ENCODE data around the gene GJA3.

GJA3 gene

DNA sequence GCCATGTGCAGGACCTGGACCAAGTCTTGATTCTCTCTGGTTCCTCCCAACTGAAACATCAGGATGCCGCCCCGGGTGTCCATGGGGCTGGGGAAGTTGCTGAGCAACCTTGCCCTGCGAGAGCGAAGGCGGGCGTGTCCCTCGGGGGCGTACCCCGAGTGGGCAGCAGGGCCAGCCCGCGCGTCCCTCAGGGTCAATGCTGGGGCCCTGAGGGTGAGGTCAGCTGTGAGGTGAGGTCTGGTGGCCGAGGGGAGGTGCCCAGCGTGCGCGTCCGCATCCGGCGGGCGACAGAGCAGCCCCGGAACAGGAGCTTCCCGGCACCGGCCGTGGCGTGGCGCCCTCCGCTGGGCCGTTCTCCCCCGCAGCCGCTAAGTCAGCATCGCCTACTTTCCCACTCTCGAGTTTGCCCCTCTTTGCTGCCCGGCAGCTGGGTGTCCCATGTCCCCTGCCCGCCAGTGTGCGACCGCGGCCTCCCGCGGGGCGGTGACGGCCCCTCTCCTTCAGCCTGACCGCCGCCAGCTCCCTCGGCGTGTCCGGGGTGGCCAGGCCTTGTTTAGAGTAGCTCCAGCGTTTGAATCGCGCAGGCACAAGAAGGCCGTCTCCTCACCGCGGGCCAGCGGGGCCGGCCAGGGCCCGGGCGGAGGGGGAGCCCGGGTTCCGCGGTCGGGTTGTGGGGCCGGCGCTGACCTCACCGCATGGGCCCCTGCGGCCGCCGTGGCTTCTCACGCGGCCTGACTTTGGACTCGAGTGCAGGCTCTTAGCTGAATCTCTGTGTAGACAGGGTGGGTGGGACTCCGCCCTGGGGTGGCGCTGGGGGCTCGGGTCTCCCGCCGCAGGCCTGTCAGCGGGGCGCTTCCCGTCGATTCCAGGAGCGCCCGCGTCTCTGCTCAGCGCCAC lies 33.0 kb downstream of the GJA3 start:
- DNase-seq, result peak in 5 of 6 experiments; percentile 5 to 28 (median 20)

DNA sequence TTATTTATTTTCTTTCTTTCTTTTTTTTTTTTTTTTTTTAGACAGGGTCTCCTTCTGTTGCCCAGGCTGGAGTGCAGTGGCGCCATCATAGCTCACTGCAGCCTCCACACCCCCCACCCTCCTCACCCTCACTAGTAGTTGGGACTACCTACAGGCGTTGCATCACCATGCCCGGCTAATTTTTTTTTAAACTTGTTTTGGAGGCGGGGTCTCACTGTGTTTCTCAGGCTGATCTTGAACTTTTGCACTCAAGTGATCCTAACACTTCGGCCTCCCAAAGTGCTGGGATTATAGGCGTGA lies 33.6 kb downstream of the GJA3 start:
- no peak for DNase-seq

DNA sequence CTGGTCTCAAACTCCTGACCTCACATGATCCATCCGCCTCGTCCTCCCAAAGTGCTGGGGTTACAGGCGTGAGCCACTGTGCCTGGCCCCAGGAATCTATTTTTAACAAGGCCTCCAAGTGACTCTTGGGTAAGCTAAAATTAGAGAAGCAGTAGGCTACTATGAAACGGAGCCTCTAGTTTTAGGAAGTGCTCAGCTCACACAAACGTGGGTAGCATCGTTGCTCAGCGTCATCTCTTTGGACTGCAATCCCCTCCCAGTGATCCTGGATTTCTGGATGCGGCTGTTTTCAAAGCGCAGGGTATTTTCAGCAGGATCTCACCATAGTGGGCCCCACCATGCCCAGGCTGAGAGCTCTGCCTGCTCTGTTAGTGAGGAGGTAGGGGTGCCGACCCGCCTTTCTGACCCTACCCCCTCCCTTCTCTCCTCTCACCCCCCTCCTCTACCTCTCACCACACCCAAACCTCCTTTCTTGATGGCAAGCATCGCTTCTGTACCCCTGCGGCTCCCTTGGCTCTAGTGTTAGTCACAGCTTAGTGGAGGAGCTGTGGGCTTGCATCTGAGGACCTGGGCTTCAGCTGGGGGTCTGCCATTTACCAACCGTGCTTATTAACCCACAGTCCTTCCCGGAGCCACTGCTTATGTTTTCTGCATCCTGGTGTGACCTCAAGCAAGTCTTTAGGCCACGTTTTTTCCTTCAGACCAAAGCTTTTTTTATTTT lies 34.2 kb downstream of the GJA3 start:
- DNase-seq, result no peak

DNA sequence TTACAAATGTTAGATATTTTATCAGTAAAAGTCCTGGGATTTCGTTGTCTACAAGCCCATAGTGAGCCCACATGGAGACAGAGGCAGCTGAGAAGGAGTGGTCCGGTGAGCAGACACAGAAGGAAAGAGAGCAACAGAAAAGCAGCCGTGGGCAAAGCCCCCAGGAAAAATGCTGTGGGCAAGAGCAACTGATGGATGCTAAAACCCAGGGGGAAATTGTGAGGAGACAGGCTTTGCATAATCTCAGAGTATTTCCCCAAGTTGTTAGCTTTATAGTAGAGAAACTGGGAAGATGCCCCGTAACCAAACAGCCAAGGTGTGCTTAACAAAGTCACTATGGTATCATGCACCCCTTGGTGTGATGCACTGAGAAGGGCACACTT lies 35.1 kb downstream of the GJA3 start:
- no peak for DNase-seq

DNA sequence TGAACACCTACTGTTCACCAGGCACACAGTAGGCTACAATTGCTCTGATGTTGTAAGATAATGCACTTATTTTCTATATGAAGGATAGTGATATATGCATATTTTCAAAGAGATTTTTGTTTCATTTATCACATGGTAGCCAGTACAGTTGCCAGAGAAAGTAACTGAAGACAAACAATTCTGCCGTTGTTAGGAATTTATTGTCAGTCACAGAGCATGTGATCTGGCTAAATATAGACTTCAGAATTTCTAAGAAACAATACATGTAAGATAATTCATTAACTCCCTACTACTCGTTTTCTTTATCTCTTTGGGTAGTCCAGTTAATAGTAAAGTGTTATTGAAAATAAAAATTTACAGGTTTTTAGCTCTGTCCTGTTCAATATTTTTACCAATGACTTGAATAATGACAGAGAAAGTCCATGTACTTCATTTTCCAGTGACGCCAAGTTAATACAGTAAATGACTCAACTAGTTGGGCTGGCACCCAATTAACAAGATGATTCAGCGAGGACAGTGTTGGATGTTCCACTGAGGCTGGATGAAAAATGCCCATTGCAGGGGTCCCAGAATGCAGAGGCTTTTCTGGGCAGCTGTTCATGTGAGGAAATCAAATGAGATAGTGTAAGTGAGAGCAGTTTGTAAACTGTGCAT lies 35.6 kb downstream of the GJA3 start:
- DNase-seq, result no peak

DNA sequence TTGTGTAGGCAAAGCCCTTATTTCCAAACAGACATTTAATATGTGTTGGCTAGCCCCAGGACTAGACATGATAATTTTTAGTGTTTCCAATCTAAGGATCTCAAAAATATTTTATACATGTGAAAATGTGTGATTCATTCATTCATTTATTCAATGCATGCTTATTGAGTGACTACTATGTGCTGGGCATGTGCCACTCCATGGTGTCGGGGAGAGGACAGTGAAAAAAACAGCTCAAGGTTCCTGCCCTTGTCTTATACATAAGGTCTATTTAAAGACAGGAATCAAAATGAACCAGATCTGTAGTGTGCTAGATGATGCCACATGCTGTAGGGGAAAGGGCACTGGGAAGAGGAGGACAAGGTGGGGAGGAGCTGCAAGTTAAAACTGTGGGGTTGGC lies 36.5 kb downstream of the GJA3 start:
- no peak for DNase-seq

DNA sequence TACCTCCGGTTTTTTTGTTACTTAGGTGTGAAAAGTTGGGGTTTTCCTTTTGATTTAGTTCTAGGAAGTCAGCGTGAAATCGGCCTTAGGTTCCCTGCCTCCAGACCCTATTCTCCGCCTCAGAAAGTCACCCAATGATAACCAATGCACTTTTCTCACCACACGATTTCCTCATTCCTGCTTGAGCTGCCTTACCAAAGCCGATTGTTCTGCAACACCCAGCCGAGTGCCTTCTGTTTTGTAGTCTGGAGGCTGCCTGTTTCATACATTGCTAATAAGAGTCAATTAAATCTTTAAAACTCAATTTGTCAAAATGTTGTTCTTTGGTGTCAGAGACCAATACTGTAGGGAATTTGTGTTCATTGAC lies 39.7 kb downstream of the GJA3 start:
- no peak for DNase-seq

DNA sequence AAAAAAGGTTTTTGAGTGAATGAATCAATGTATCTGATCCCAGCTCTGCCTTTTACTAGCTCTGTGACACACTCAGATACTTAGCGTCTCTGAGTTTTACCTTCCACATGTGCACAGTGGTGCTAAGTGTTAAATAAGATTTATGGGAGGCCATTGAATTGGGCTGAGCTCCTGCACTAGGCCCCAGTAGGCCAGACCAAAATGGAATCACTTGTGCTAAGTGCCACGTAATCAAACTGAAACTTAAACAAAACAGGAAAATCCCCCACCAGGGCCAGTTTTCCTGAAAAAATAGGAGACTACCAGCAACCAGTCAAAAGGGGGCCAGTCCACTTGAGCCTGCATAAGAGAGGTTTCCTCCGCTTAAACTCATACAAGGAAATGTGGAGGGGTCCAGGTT lies 40.9 kb downstream of the GJA3 start:
- no peak for DNase-seq

DNA sequence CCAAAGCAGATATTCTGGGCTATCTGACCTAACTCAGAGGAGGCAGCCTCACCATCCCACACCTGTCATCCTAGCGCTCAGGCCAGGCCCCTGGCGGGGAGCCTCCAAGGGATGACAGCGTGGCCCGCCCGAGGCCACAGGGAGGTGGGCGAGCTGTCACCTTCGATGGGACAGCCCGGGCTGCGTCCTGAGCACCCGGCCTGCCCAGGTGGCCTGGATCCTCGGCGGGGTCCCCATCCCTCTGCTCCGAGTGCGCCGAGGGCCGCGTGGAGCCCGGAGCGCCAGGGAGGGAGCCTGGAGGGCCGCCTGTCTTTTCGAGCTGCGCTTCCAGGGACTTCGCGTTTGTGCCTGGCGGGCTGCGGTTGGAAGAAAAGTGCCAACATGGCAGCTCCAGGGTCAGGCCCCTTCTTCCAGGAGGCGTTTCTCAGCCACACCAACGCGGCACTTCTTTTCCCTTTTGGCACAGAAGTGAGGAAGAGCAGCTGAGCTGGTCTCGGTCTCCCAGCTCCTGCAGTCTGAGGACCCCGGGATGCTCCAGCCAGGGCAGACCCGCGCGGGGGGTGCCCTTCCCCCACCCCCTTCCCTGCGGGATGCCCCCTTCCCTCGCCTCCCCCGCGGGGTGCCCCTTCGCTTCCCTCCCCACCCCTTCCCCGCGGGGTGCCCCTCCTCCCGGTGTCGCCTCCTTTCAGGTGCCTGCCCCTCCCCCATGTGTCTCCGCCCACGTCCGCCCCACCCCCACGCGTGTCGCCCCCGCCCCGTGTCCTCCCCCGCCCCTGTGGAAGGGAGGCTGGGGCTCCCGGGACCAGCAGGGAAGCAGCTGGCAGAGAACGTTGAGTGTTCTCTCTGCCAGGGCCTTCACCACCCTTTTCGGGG lies 42.3 kb downstream of the GJA3 start:
- peak in 5 of 6 experiments; percentile 34 to 78 (median 64) for DNase-seq

DNA sequence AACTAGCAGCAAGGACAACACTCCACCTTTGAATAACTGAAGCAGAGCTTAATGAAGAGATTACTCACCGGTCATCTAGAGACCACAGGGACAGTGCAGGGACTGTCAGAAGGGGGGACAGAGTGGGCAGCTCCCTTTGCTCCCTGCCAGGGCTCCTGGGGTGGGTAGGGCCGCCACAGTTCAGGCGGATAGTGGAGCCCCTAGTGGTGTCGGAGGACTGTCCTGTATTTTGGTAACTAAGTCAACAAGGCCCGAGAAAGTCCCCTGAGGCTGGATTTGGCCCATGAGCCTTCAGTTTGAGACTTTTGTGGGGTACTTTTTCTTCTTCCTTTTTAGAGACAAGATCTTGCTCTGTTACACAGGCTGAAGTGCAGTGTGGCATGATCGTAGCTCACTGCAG lies 44.6 kb downstream of the GJA3 start:
- DNase-seq, result no peak

DNA sequence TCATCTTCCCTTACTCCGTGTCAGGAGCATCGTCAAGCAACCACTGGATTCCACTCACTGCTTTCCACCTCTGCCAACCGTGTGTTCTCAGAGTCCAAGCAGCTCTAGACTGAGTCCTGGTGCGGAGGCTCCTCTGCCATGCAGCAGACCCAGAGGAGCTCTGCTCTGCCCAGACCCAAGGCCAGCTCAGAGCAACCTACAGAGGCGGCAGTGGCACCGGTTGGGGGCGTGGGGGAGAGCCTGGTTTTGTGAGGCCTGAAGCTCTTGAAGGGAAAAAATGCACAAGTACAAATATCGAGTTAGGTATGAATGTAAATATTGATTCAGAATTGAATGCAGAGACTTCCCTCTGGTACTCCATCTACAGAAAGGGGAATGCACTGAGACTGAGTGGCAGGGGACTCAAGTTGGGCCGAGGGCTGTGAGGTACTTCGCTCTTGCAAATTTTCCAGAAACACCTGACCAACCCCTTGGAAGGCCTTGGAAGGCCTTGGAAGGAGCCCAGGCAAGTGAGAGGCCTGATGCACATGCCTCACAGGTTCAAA lies 46.7 kb downstream of the GJA3 start:
- DNase-seq, result no peak

DNA sequence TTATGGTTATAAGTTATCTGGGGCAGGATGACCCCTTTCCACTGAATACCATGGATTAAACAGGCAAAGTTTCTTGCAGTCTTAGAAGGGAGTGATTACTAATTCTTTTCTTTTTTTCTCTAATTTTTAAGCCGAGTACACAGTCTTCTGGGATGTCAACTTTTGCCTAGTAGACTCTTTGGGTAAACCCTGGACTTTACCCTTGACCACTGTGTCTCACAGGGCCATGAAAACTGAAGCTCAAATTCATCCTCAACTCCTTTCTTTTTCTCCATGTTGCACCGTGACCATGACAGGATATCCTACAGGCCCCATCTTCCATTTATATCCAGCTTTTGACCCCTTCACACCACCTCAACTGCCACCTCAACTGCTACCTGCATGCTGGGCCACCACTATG lies 51.8 kb downstream of the GJA3 start:
- DNase-seq, result no peak

DNA sequence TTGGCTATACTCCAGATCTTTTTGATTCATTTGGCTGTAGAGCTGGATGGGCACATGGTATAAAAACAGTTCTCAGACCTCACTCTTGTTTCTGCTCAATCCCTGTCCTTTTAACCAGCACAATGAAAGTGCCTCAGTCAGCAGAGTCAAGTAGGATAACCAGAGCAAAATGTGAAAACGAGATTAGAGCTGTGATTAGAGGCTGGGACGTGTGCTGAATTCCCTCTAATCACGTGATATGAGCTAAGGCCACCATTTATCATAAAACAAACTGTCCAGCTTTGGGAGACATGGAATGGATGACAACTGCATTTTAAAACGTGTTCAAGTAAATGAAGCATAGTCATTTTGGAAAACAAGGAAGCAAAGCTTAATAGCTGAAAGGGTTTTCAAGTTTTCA lies 54.1 kb downstream of the GJA3 start:
- no peak for DNase-seq

DNA sequence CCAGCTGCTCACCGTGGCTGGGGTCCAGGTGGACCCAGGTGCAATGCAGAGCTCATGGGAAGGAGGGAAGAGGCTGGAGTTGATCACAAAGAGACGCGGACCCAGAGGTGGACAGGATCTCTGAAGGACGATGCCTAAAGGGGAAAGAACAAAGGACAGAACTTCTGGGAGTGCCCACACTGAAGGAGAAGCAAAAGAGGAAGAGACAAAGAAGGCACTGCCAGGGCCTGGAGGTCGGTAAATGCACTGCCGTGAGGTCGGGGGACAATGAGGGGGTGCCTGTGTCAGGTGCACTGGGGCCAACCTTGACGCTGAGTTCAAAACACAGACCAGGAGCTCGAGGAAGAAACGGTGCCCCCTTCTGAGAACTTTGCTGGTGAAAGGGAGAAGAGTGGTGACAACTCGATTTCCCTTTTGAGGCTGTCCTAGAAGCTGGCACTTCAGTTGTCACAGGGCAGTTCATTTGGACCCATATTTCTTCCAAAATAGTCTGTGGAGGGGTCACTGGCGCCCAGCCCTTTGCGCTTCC lies 55.6 kb downstream of the GJA3 start:
- no peak for DNase-seq

DNA sequence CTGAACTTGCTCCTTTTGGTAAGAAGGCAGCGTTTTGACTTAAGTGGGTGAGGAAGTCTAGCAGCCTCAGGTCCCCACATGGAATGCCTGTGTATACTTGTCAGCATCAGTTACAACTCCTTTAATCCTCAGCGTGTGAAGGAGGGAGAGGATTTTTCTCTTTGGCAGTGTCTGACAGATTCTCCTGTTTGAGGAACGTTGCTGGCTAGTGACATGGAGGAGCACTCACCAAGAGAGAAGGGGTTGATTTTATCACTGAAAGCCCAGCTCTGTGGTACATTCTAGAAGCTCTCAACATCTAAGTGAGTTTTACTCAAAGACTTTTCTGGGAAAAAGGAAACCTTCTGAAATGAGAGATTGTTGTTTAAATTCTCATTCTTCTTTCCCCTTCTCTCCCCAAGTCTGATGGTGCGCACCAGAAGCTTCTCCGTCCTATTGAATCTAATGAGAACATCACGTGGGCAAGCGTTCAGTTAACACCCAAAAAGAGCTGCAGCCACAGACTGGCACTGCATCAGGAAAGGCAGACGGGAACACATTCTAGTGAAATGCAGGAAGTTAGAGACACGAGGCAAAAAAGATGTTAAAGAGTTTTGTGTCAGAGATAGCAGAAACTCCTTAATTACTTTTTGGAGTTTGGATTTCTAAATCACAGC lies 58.2 kb downstream of the GJA3 start:
- no peak for DNase-seq

DNA sequence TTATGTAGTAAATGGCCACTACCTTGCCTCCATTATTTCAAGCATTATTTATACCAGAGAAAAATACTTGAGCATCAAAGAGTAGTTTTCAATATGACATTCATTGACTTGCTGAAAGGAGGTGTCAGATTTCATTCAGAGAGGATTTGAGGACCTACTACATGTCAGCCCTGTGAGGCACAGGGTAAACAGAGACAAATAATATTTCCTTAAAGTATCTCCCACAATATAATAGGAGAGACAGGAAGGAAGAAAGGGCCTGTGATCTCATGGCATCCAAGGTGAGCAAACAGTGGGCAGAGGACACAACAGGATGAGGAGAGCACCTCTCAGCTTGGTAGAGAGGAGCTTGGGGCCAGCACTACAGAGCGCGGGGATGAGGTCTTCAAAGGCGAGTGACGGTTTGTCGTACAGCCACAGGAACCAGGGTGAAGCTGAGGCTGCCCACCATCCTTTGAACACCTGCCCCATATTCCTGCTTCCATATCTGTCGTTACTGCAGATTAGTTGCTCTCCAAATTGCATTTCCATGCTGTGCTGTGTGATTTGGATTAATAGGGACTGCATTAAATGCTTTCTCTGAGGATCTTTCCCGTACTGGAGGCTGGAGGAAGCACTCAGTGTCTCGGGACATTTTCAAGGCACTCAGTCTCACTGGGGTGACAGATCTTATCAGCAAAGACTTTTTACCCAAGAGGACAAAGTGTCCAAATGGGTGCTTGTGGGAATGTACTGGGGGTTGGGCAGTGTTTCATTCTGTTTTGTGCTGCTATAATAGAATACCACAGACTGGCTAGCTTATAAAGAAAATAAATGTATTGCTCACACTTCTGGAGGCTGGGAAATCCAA lies 59.2 kb downstream of the GJA3 start:
- no peak for DNase-seq

DNA sequence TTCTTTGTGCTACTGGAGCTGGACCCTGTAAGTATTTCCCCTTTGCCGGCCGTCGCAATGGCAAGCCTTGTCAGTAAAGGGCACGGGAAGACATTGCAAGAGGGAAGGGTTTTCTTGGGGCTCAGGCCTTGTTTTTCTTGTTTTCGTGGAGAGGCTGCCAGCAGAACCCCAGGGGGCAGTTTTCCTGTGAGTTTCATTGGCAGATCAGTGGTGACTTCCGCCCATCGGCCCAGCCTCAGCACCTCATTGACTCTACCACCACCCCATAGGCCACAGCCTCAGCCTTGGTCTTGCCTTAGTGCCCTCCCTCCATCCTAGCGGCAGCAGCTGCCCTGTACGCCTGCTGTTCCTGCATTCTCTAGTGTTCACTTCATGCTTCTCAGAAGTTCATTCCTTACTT lies 61.5 kb downstream of the GJA3 start:
- DNase-seq, result no peak

DNA sequence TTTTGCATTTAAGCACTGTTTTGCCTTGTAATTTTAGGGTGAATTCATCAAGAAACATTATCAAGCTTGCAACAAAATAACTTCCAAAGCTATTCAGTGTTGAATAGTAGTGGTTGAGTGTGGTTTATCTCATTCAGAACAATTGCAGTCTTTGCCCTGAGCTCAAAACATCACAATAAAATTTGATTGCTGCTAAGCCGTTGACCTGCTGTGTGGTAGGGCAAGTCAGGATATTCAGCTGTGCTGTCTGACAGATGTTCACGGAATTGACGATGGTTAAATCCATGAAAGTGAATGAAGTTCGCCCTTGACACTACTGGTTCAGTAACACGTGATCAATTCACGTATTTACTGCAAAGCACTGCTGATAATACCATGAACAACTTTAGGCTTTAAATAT lies 66.9 kb downstream of the GJA3 start:
- no peak for DNase-seq

DNA sequence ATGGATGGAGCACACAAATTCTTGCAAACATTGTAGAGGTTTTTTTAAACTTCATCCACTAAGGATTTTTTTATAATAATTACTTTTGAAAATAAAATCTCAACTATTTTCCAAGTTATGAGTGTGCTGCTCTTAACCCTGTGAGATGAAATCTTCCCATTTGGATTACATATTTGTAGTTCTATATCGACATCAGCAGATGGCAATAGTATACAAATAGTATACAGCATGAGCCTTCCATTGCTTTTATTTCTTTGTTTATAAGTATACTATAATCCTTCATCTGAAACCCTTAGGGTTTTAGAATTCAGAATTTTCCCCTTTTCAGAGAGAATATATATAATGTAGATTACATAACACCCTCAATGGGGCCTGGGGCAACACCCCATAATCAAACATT lies 70.5 kb downstream of the GJA3 start:
- DNase-seq, result peak in 1 of 6 experiments; percentile 16

Measured in stimulated activated naive CD4-positive, alpha-beta T cell (primary cell).